ENCODE results near the gene HSPA12B.

Gene HSPA12B

GRCh38 chr20:3767427-3768341 lies 35.2 kb downstream of the HSPA12B start, which contains the start of gene ADISSP (continued):
- TF ChIP-seq, protein P1, sequence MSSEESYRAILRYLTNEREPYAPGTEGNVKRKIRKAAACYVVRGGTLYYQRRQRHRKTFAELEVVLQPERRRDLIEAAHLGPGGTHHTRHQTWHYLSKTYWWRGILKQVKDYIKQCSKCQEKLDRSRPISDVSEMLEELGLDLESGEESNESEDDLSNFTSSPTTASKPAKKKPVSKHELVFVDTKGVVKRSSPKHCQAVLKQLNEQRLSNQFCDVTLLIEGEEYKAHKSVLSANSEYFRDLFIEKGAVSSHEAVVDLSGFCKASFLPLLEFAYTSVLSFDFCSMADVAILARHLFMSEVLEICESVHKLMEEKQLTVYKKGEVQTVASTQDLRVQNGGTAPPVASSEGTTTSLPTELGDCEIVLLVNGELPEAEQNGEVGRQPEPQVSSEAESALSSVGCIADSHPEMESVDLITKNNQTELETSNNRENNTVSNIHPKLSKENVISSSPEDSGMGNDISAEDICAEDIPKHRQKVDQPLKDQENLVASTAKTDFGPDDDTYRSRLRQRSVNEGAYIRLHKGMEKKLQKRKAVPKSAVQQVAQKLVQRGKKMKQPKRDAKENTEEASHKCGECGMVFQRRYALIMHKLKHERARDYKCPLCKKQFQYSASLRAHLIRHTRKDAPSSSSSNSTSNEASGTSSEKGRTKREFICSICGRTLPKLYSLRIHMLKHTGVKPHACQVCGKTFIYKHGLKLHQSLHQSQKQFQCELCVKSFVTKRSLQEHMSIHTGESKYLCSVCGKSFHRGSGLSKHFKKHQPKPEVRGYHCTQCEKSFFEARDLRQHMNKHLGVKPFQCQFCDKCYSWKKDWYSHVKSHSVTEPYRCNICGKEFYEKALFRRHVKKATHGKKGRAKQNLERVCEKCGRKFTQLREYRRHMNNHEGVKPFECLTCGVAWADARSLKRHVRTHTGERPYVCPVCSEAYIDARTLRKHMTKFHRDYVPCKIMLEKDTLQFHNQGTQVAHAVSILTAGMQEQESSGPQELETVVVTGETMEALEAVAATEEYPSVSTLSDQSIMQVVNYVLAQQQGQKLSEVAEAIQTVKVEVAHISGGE (tag by site-specific recombination; conservative IDR thresholded peaks at IDR 0.05; ENCODE audit: low read depth), result no peak
- peak; percentile 36; the same call in 1 of the 2 replicates for TF ChIP-seq ZNF629 (tag by site-specific recombination; IDR thresholded peaks at IDR 0.05)
- no peak for TF ChIP-seq HOXC10 (CRISPR knock-in tag; IDR thresholded peaks at IDR 0.05)
- TF ChIP-seq ZSCAN30 (tag by site-specific recombination; IDR thresholded peaks at IDR 0.05), result peak; percentile 59; the same call in 1 of the 2 replicates
- TF ChIP-seq ZNF211 (tag by site-specific recombination; IDR thresholded peaks at IDR 0.05; ENCODE audit: low read depth), result no peak
- TF ChIP-seq ZNF830 (tag by site-specific recombination; IDR thresholded peaks at IDR 0.05; ENCODE audit: low read depth), result no peak
- TF ChIP-seq ZBTB44 (tag by site-specific recombination; IDR thresholded peaks at IDR 0.05), result no peak
- TF ChIP-seq ZBTB20 (tag by site-specific recombination; IDR thresholded peaks at IDR 0.05), result peak; percentile 36; the same call in 1 of the 2 replicates
- TF ChIP-seq, protein P2, sequence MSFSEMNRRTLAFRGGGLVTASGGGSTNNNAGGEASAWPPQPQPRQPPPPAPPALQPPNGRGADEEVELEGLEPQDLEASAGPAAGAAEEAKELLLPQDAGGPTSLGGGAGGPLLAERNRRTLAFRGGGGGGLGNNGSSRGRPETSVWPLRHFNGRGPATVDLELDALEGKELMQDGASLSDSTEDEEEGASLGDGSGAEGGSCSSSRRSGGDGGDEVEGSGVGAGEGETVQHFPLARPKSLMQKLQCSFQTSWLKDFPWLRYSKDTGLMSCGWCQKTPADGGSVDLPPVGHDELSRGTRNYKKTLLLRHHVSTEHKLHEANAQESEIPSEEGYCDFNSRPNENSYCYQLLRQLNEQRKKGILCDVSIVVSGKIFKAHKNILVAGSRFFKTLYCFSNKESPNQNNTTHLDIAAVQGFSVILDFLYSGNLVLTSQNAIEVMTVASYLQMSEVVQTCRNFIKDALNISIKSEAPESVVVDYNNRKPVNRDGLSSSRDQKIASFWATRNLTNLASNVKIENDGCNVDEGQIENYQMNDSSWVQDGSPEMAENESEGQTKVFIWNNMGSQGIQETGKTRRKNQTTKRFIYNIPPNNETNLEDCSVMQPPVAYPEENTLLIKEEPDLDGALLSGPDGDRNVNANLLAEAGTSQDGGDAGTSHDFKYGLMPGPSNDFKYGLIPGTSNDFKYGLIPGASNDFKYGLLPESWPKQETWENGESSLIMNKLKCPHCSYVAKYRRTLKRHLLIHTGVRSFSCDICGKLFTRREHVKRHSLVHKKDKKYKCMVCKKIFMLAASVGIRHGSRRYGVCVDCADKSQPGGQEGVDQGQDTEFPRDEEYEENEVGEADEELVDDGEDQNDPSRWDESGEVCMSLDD (tag by site-specific recombination; IDR thresholded peaks at IDR 0.05), result peak; percentile 85
- TF ChIP-seq SP7 (tag by site-specific recombination; IDR thresholded peaks at IDR 0.05), result peak; percentile 15
- TF ChIP-seq SP3 (tag by site-specific recombination; IDR thresholded peaks at IDR 0.05), result peak; percentile 92
- no peak for TF ChIP-seq ZNF138 (tag by site-specific recombination; IDR thresholded peaks at IDR 0.05; ENCODE audit: borderline replicate concordance)
- TF ChIP-seq ZNF416 (tag by site-specific recombination; IDR thresholded peaks at IDR 0.05), result no peak
- no peak for TF ChIP-seq BCL11B (tag by site-specific recombination; IDR thresholded peaks at IDR 0.05; ENCODE audit: low read depth)
- no peak for TF ChIP-seq ZNF670 (tag by site-specific recombination; IDR thresholded peaks at IDR 0.05; ENCODE audit: low read depth)
- no peak for TF ChIP-seq ZNF16 (tag by site-specific recombination; IDR thresholded peaks at IDR 0.05; ENCODE audit: low read depth)
- TF ChIP-seq SP2 (tag by site-specific recombination; IDR thresholded peaks at IDR 0.05), result peak; percentile 99
- TF ChIP-seq ZNF530 (tag by site-specific recombination; IDR thresholded peaks at IDR 0.05; ENCODE audit: low read depth), result no peak
- TF ChIP-seq ZBTB6 (tag by site-specific recombination; IDR thresholded peaks at IDR 0.05), result no peak
- TF ChIP-seq PATZ1 (tag by site-specific recombination; IDR thresholded peaks at IDR 0.05), result peak; percentile 10; the same call in 1 of the 2 replicates
- TF ChIP-seq ZNF639 (tag by site-specific recombination; IDR thresholded peaks at IDR 0.05), result 0 out of 2 replicates have a peak, but pooled peaks have one; percentile 18
- no peak for TF ChIP-seq ZNF19 (tag by site-specific recombination; IDR thresholded peaks at IDR 0.05; ENCODE audit: low read depth)
- no peak for TF ChIP-seq ZNF335 (tag by site-specific recombination; conservative IDR thresholded peaks at IDR 0.05)
- no peak for TF ChIP-seq GLI4 (tag by site-specific recombination; IDR thresholded peaks at IDR 0.05)
- TF ChIP-seq ZNF2 (tag by site-specific recombination; IDR thresholded peaks at IDR 0.05), result peak; percentile 20; the same call in 1 of the 2 replicates
